Hepatocyte (in vitro differentiated cells): ENCODE results near the gene COL19A1.

Experiments used
- EZH2 ChIP-seq: fragments of 200-600 bp; sonication (generic); IDR thresholded peaks from 2 replicates; pipeline ENCODE4 v1.6.1; 2016; ENCODE audit warnings: antibody characterized with exemption, mild to moderate bottlenecking, borderline replicate concordance
- EZH2phosphoT487 ChIP-seq: fragments of 200-600 bp; sonication (generic); IDR thresholded peaks from one replicate; pipeline ENCODE4 v1.6.1; 2018; ENCODE audit warnings: antibody characterized with exemption, mild to moderate bottlenecking, low read depth, moderate library complexity; ENCODE audit not compliant: unreplicated experiment, severe bottlenecking
- TF ChIP-seq, protein P1 (sequence below): fragments of 200-600 bp; sonication (generic); IDR thresholded peaks from 2 replicates; pipeline ENCODE4 v1.5.1; 2016; ENCODE audit warnings: antibody characterized with exemption, mild to moderate bottlenecking; ENCODE audit not compliant: poor library complexity

DNA sequence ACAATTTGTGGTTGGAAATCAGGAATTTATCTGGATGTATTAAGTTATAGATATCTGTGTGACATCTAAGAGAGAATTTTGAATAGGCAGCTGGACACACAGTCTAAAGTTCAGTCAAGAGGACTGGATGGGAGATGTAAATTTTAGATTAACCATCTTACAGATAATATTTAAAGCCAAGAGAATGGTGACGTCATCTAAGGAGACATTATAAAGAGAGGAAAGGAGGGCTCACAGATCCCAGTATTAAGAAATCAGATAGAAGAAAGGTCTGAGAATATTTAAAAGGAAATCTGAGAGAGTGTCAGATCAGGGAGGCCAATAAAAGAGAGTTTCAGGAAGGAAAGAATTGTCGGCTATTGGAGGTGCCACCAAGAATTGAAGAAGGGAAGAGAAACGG lies 9.4 kb downstream of the COL19A1 start:
- TF ChIP-seq, protein P1, sequence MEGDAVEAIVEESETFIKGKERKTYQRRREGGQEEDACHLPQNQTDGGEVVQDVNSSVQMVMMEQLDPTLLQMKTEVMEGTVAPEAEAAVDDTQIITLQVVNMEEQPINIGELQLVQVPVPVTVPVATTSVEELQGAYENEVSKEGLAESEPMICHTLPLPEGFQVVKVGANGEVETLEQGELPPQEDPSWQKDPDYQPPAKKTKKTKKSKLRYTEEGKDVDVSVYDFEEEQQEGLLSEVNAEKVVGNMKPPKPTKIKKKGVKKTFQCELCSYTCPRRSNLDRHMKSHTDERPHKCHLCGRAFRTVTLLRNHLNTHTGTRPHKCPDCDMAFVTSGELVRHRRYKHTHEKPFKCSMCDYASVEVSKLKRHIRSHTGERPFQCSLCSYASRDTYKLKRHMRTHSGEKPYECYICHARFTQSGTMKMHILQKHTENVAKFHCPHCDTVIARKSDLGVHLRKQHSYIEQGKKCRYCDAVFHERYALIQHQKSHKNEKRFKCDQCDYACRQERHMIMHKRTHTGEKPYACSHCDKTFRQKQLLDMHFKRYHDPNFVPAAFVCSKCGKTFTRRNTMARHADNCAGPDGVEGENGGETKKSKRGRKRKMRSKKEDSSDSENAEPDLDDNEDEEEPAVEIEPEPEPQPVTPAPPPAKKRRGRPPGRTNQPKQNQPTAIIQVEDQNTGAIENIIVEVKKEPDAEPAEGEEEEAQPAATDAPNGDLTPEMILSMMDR = no peak
- TF ChIP-seq EZH2 (no peak), EZH2phosphoT487 (no peak)
